Measurements from ENCODE around the gene HPCAL1. TPM values are rescaled to one million over a fixed set of nuclear protein-coding genes. Genes with fewer than 3 reads are reported as not detected.

Gene HPCAL1
- polyA plus RNA-seq, 1 donor from 2014 or later: 63.4 TPM

DNA sequence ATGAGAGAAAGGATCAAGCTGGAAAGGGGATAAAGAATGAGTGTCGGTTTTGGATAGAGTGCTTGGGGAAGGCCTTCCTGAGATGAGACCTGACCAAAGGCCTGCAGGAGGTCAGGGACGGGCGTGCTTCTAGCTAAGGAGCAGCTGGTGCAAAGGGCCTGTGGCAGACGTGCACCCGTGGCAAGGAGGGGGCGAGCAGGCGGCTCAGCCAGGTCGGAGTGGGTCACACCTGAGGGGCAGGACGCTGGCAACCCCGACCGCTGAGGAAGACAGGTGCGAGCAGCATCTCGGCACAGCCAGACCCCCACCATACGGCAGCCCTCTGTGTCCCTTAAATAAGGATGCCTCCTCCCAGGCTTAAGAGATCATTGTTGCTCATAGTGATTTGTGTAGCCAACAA is 97.3 kb downstream of the HPCAL1 start:
- no peak overlapping the region for H3K4me2 ChIP-seq (ENCODE audit: low read length)
- no peaks in the 10 kb centered on the region for H4K20me1 ChIP-seq (ENCODE audit: insufficient read depth)
- H3K9me2 ChIP-seq (ENCODE audit: insufficient read depth, low read length): no peaks in the 10 kb centered on the region
- H3K4me3 ChIP-seq (ENCODE audit: low read length): no peak overlapping the region
- no peaks in the 10 kb centered on the region for H3K9me3 ChIP-seq (ENCODE audit: low read length)
- H3K36me3 ChIP-seq (ENCODE audit: insufficient read depth, low read length): no peaks in the 10 kb centered on the region
- no peaks in the 10 kb centered on the region for H3K79me2 ChIP-seq (replicated peaks; ENCODE audit: insufficient read depth, low read length)
- H3K27ac ChIP-seq (ENCODE audit: low read length): no peak overlapping the region
- H3K27me3 ChIP-seq (ENCODE audit: insufficient read depth, low read depth, low read length): no peaks in the 10 kb centered on the region
- no peaks in the 10 kb centered on the region for H3F3A ChIP-seq (ENCODE audit: insufficient read depth, low read length, poor library complexity, severe bottlenecking)
- no peak overlapping the region for H3K9ac ChIP-seq (ENCODE audit: low read length)
- H2AFZ ChIP-seq (ENCODE audit: low read depth, low read length): no peak overlapping the region
- TF ChIP-seq, protein P1, sequence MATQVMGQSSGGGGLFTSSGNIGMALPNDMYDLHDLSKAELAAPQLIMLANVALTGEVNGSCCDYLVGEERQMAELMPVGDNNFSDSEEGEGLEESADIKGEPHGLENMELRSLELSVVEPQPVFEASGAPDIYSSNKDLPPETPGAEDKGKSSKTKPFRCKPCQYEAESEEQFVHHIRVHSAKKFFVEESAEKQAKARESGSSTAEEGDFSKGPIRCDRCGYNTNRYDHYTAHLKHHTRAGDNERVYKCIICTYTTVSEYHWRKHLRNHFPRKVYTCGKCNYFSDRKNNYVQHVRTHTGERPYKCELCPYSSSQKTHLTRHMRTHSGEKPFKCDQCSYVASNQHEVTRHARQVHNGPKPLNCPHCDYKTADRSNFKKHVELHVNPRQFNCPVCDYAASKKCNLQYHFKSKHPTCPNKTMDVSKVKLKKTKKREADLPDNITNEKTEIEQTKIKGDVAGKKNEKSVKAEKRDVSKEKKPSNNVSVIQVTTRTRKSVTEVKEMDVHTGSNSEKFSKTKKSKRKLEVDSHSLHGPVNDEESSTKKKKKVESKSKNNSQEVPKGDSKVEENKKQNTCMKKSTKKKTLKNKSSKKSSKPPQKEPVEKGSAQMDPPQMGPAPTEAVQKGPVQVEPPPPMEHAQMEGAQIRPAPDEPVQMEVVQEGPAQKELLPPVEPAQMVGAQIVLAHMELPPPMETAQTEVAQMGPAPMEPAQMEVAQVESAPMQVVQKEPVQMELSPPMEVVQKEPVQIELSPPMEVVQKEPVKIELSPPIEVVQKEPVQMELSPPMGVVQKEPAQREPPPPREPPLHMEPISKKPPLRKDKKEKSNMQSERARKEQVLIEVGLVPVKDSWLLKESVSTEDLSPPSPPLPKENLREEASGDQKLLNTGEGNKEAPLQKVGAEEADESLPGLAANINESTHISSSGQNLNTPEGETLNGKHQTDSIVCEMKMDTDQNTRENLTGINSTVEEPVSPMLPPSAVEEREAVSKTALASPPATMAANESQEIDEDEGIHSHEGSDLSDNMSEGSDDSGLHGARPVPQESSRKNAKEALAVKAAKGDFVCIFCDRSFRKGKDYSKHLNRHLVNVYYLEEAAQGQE (IDR thresholded peaks at IDR 0.05; ENCODE audit: borderline replicate concordance): no peak
- TF ChIP-seq RAD21 (conservative IDR thresholded peaks at IDR 0.05) (no peak), SMC3 (conservative IDR thresholded peaks at IDR 0.05; ENCODE audit: poor library complexity) (no peak), EZH2 (IDR thresholded peaks at IDR 0.05; ENCODE audit: borderline replicate concordance, insufficient read depth, low read length, poor library complexity, severe bottlenecking) (no peak), TAF1 (IDR thresholded peaks at IDR 0.05; ENCODE audit: low read depth) (no peak), MXI1 (conservative IDR thresholded peaks at IDR 0.05; ENCODE audit: poor library complexity, severe bottlenecking) (no peak), POLR2AphosphoS5 (IDR thresholded peaks at IDR 0.05) (no peak), EP300 (conservative IDR thresholded peaks at IDR 0.05; ENCODE audit: poor library complexity, severe bottlenecking) (no peak)
- TF ChIP-seq, protein P2, sequence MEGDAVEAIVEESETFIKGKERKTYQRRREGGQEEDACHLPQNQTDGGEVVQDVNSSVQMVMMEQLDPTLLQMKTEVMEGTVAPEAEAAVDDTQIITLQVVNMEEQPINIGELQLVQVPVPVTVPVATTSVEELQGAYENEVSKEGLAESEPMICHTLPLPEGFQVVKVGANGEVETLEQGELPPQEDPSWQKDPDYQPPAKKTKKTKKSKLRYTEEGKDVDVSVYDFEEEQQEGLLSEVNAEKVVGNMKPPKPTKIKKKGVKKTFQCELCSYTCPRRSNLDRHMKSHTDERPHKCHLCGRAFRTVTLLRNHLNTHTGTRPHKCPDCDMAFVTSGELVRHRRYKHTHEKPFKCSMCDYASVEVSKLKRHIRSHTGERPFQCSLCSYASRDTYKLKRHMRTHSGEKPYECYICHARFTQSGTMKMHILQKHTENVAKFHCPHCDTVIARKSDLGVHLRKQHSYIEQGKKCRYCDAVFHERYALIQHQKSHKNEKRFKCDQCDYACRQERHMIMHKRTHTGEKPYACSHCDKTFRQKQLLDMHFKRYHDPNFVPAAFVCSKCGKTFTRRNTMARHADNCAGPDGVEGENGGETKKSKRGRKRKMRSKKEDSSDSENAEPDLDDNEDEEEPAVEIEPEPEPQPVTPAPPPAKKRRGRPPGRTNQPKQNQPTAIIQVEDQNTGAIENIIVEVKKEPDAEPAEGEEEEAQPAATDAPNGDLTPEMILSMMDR (IDR thresholded peaks at IDR 0.05; ENCODE audit: poor library complexity, severe bottlenecking): no peak

DNA sequence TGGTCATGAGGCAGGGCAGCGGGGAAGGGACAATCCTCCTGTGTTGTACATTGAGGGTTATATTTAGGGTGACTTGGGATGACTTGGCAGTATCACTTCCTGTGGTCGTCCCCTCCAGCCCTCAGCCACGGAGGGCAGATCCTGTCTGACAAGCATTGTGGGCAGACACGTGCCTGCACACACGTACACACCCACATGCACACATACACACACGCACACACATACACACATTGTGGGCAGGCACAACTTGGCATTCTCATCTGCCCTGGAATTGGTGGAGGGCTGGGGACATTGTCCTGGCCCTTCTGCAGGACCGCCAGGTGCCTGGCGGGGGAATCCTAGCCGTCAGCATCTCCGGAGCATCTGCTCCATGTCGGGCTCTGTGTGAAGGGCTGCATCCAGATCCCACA is 97.9 kb downstream of the HPCAL1 start:
- Histone ChIP-seq H4K20me1 (ENCODE audit: insufficient read depth) (no peaks in the 10 kb centered on the region), H2AFZ (ENCODE audit: low read depth, low read length) (no peak overlapping the region)

More for the DNA sequence above, 97.9 kb downstream of the HPCAL1 start:
- Histone ChIP-seq H3F3A (ENCODE audit: insufficient read depth, low read length, poor library complexity, severe bottlenecking) (no peaks in the 10 kb centered on the region), H3K4me3 (ENCODE audit: low read length) (no peak overlapping the region), H3K9ac (ENCODE audit: low read length) (no peak overlapping the region), H3K9me2 (ENCODE audit: insufficient read depth, low read length) (no peaks in the 10 kb centered on the region), H3K4me2 (ENCODE audit: low read length) (no peak overlapping the region), H3K27me3 (ENCODE audit: insufficient read depth, low read depth, low read length) (no peaks in the 10 kb centered on the region), H3K79me2 (replicated peaks; ENCODE audit: insufficient read depth, low read length) (no peaks in the 10 kb centered on the region), H3K36me3 (ENCODE audit: insufficient read depth, low read length) (no peaks in the 10 kb centered on the region), H3K9me3 (ENCODE audit: low read length) (no peaks in the 10 kb centered on the region), H3K27ac (ENCODE audit: low read length) (no peak overlapping the region)
- TF ChIP-seq SMC3 (conservative IDR thresholded peaks at IDR 0.05; ENCODE audit: poor library complexity) (no peak), TAF1 (IDR thresholded peaks at IDR 0.05; ENCODE audit: low read depth) (no peak), RAD21 (conservative IDR thresholded peaks at IDR 0.05) (no peak), MXI1 (conservative IDR thresholded peaks at IDR 0.05; ENCODE audit: poor library complexity, severe bottlenecking) (no peak), EP300 (conservative IDR thresholded peaks at IDR 0.05; ENCODE audit: poor library complexity, severe bottlenecking) (no peak), EZH2 (IDR thresholded peaks at IDR 0.05; ENCODE audit: borderline replicate concordance, insufficient read depth, low read length, poor library complexity, severe bottlenecking) (no peak), POLR2AphosphoS5 (IDR thresholded peaks at IDR 0.05) (no peak)
- TF ChIP-seq, protein P1 (IDR thresholded peaks at IDR 0.05; ENCODE audit: borderline replicate concordance): no peak
- TF ChIP-seq, protein P2 (IDR thresholded peaks at IDR 0.05; ENCODE audit: poor library complexity, severe bottlenecking): no peak
